Neural cell (in vitro differentiated cells): ENCODE data around the gene FCN2. TPM values are rescaled to one million over a fixed set of nuclear protein-coding genes. Genes with fewer than 3 reads are reported as not detected.

Experiments used
- H2AFZ ChIP-seq: fragments of 200-600, 300-800 bp; sonication (generic), shearing (Covaris generic); 2 replicates; pipeline ENCODE4 v1.6.0; 2014; ENCODE audit warnings: low read depth, mild to moderate bottlenecking, antibody characterized with exemption, low read length, moderate library complexity
- H3F3A ChIP-seq: fragments of 200-600 bp; shearing (Covaris generic); 2 replicates; pipeline ENCODE4 v1.6.1; 2016; ENCODE audit warnings: mild to moderate bottlenecking, moderate library complexity, mixed read lengths, antibody characterized with exemption, low read length; ENCODE audit not compliant: insufficient read depth, poor library complexity, severe bottlenecking
- H3K27ac ChIP-seq: fragments of 200-600, 300-800 bp; sonication (generic), shearing (Covaris generic); 2 replicates; pipeline ENCODE4 v1.5.1; 2014; ENCODE audit warnings: mild to moderate bottlenecking, low read length, moderate library complexity
- H3K27me3 ChIP-seq: fragments of 300-800, 200-600 bp; sonication (generic), shearing (Covaris generic); 2 replicates; pipeline ENCODE4 v1.6.0; 2014; ENCODE audit warnings: mild to moderate bottlenecking, low read depth, low read length, moderate library complexity; ENCODE audit not compliant: insufficient read depth
- H3K36me3 ChIP-seq: fragments of 300-800, 200-600 bp; sonication (generic), shearing (Covaris generic); 2 replicates; pipeline ENCODE4 v1.5.1; 2014; ENCODE audit warnings: mild to moderate bottlenecking, antibody characterized with exemption, low read length, moderate library complexity; ENCODE audit not compliant: insufficient read depth
- H3K4me2 ChIP-seq: fragments of 300-800, 200-600 bp; sonication (generic), shearing (Covaris generic); 2 replicates; pipeline ENCODE4 v1.6.0; 2014; ENCODE audit warnings: mild to moderate bottlenecking, low read length
- H3K4me3 ChIP-seq: fragments of 300-800, 200-600 bp; sonication (generic), shearing (Covaris generic); 2 replicates; pipeline ENCODE4 v1.5.1; 2014; ENCODE audit warnings: mild to moderate bottlenecking, low read length, moderate library complexity
- H3K79me2 ChIP-seq: fragments of 200-600 bp; shearing (Covaris generic); replicated peaks from 2 replicates; pipeline ENCODE4 v1.6.0; 2014; ENCODE audit warnings: mild to moderate bottlenecking, low read length, moderate library complexity; ENCODE audit not compliant: insufficient read depth
- H3K9ac ChIP-seq: fragments of 300-800, 200-600 bp; sonication (generic), shearing (Covaris generic); 2 replicates; pipeline ENCODE4 v1.6.1; 2016; ENCODE audit warnings: mild to moderate bottlenecking, low read length, mixed read lengths
- H3K9me2 ChIP-seq: fragments of 200-600 bp; shearing (Covaris generic); 2 replicates; pipeline ENCODE4 v1.6.1; 2016; ENCODE audit warnings: mild to moderate bottlenecking, low read length, mixed read lengths; ENCODE audit not compliant: insufficient read depth
- H3K9me3 ChIP-seq: fragments of 200-600, 300-800 bp; sonication (generic), shearing (Covaris generic); 2 replicates; pipeline ENCODE4 v1.6.1; 2016; ENCODE audit warnings: mild to moderate bottlenecking, mixed run types, low read length, moderate library complexity, mixed read lengths
- H4K20me1 ChIP-seq: fragments of 200-600 bp; shearing (Covaris generic); 2 replicates; pipeline ENCODE4 v1.6.1; 2016; ENCODE audit warnings: mild to moderate bottlenecking, mixed run types; ENCODE audit not compliant: insufficient read depth
- CTCF ChIP-seq: fragments of 450-650 bp; IDR thresholded peaks from 2 replicates; pipeline ENCODE4 v1.5.1; 2014; ENCODE audit warnings: antibody characterized with exemption, mild to moderate bottlenecking, moderate library complexity; ENCODE audit not compliant: poor library complexity, severe bottlenecking
- EP300 ChIP-seq: fragments of 450-650 bp; conservative IDR thresholded peaks from 2 replicates; pipeline ENCODE4 v1.6.1; 2014; ENCODE audit warnings: antibody characterized with exemption, mild to moderate bottlenecking, moderate library complexity; ENCODE audit not compliant: poor library complexity, severe bottlenecking
- EZH2 ChIP-seq: fragments of 200-600, 300-800 bp; shearing (Covaris generic), sonication (generic); IDR thresholded peaks from 2 replicates; pipeline ENCODE4 v1.6.1; 2014; ENCODE audit warnings: antibody characterized with exemption, low read length, borderline replicate concordance, mild to moderate bottlenecking; ENCODE audit not compliant: insufficient read depth, poor library complexity, severe bottlenecking
- MXI1 ChIP-seq: fragments of 450-650 bp; conservative IDR thresholded peaks from 2 replicates; pipeline ENCODE4 v1.6.1; 2014; ENCODE audit warnings: antibody characterized with exemption, mild to moderate bottlenecking; ENCODE audit not compliant: poor library complexity, severe bottlenecking
- POLR2AphosphoS5 ChIP-seq: IDR thresholded peaks from 2 replicates; pipeline ENCODE4 v1.6.1; 2012
- RAD21 ChIP-seq: fragments of 450-650 bp; conservative IDR thresholded peaks from 2 replicates; pipeline ENCODE4 v1.6.1; 2014; ENCODE audit warnings: antibody characterized with exemption, mild to moderate bottlenecking, moderate library complexity
- REST ChIP-seq: IDR thresholded peaks from 2 replicates; pipeline ENCODE4 v1.6.1; 2012; ENCODE audit warnings: borderline replicate concordance
- SMC3 ChIP-seq: fragments of 450-650 bp; conservative IDR thresholded peaks from 2 replicates; pipeline ENCODE4 v1.6.1; 2014; ENCODE audit warnings: antibody characterized with exemption, mild to moderate bottlenecking, moderate library complexity; ENCODE audit not compliant: poor library complexity
- TAF1 ChIP-seq: IDR thresholded peaks from 2 replicates; pipeline ENCODE4 v1.6.1; 2012; ENCODE audit warnings: low read depth
- polyA plus RNA-seq: library from polyadenylated mRNA; depleted of rRNA; stranded (reverse); fragments of >200 nt; gene quantifications from 2 replicates; pipeline ENCODE4 v1.2.3, GENCODE V29; 2014

Gene FCN2
- polyA plus RNA-seq, 1 donor from 2014 or later = not detected

- Histone ChIP-seq H3K36me3 (no peaks in the 10 kb centered on the region), H3K4me2 (no peak overlapping the region), H4K20me1 (no peaks in the 10 kb centered on the region), H3K27me3 (no peaks in the 10 kb centered on the region), H3F3A (no peaks in the 10 kb centered on the region), H3K27ac (no peak overlapping the region), H3K4me3 (no peak overlapping the region), H3K79me2 (no peaks in the 10 kb centered on the region), H2AFZ (no peak overlapping the region), H3K9me2 (no peaks in the 10 kb centered on the region), H3K9ac (no peak overlapping the region), H3K9me3 (no peaks in the 10 kb centered on the region)
- TF ChIP-seq POLR2AphosphoS5 = no peak
- no peak for TF ChIP-seq MXI1
- TF ChIP-seq SMC3 = no peak
- TF ChIP-seq CTCF = no peak
- no peak for TF ChIP-seq EZH2
- no peak for TF ChIP-seq EP300
- no peak for TF ChIP-seq RAD21
- TF ChIP-seq TAF1 = no peak
- TF ChIP-seq REST = no peak
These were observed 35.6 kb downstream of the FCN2 start for GRCh38 chr9:134916161-134916665.

GRCh38 chr9:134917431-134918373 lies 37.1 kb downstream of the FCN2 start, which contains the start of gene FCN1:
Gene FCN1 (minus strand): TSS chr9:134917912. CDS start chr9:134917871, 41 bp downstream.
- no peak within 1 kb of the TSS for H3K4me2 ChIP-seq
- no peaks in the 10 kb centered on the region for H4K20me1 ChIP-seq
- H3K36me3 ChIP-seq = no peaks in the 10 kb centered on the region
- H3K79me2 ChIP-seq = no peaks in the 10 kb centered on the region
- H3K9ac ChIP-seq = no peak within 1 kb of the TSS
- H3K27me3 ChIP-seq = no peaks in the 10 kb centered on the region
- no peak within 1 kb of the TSS for H3K27ac ChIP-seq
- no peaks in the 10 kb centered on the region for H3K9me3 ChIP-seq
- H3K4me3 ChIP-seq = no peak within 1 kb of the TSS
- TF ChIP-seq SMC3 (no peak), REST (no peak), TAF1 (no peak), EZH2 (no peak), CTCF (no peak), MXI1 (no peak), POLR2AphosphoS5 (no peak)
- H3K9me2 ChIP-seq = no peaks in the 10 kb centered on the region
- no peaks in the 10 kb centered on the region for H3F3A ChIP-seq
- H2AFZ ChIP-seq = no peak within 1 kb of the TSS
